K562 treated with DMSO at 1 percent for 4 hours (cell line): Measurements from ENCODE around the gene CCDC6. TPM values are rescaled to one million over a fixed set of nuclear protein-coding genes. Genes with fewer than 3 reads are reported as not detected.

ENCODE experiments used
- total RNA-seq: library from RNA; unstranded; fragments of 300-600 nt; gene quantifications from 2 replicates; pipeline ENCODE4 v1.2.3, GENCODE V29; 2022; ENCODE audit not compliant: insufficient read depth

CCDC6 gene
- 10.9 and 13.8 TPM in 2 replicates for total RNA-seq

DNA sequence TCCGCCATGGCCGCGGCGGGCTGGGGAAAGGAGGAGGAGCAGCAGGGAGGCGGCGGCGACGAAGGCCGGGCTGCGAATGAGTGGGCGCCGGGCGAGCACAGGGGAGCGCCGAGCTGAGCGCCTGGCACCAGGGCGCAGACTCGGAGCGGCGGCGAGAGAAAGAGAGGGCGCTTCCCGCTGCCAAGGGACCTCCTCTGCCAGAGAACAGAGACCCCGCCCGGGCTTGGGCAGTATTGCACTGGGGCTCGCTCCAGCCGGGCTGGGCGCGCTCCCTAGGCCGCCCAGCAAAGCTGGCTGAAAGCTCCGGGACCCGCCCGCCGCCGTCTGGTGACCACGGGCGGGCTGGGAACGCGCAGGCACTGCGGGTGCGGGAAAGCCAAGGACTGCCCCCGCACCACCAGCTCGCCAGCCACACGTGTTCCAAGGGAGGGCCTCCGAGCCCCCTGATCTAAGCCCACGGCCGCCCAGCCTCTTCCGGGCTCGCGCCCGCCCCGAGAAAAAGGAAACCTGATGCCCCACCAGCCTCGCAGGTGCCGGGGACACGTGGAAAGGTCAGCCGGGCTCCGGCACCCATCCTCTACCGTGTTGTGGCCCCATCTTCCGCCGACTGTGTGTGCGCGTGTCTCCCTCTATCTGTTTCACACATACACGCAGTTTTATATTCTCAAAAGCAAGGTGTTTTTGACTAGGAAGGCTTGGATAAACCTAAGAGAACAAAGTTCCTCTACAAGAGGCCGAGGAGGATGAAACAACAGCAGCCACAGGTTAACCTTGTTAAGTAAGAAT, at the start of gene CCDC6:
TSS of gene CCDC6 (minus strand) at position 140 of the 786 bp plus-strand sequence. CDS start at position 8, 132 bp downstream.

DNA sequence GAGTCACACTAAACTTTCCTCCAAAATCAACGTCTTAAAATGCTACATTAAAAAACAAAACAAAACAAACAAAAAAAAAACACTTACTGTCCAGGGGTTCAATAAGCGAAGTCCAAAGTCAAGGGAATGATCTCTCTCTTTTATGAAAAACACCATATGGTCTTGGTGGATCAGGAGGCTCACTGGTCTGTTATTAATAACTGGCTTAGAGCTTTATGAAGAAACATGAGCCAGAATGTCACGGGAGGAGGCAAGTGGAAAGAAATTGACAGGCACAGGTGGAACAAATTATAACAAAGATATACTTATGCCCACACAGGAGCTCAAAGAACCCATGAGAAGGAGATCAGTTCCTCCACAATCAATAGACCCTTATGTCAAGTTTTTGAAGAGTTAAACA, 153.1 kb downstream of the CCDC6 start, which contains the start of gene MRLN:
TSS of gene MRLN (minus strand) at position 189 of the 400 bp plus-strand sequence.

Other genes with a start within 250 kb of the CCDC6 start
- gene SLC16A9, start 196.7 kb downstream of the CCDC6 start, total RNA-seq = 0.33 TPM in 1 of 2 replicates, not detected in the other
- gene MRLN, start 153.1 kb downstream of the CCDC6 start, total RNA-seq = not detected in 2 replicates